HEK293T (cell line): ENCODE data around the gene CDC25C.

Experiments used
- CTCF ChIA-PET: fragments of 350-600 bp; formaldehyde crosslinking; extraction: SDS; loops from one replicate; lab custom pipeline; 2021; ENCODE audit warnings: antibody characterized with exemption, inconsistent platforms; lab: Yijun Ruan, JAX
- POLR2A ChIA-PET: fragments of 350-600 bp; formaldehyde crosslinking; extraction: SDS; loops from one replicate; lab custom pipeline; 2020; ENCODE audit warnings: antibody characterized with exemption, inconsistent platforms; lab: Yijun Ruan, JAX
- DNase-seq: peaks from one replicate; pipeline ENCODE4 v3.0.0; 2012; ENCODE audit warnings: mixed read lengths; ENCODE audit errors: extremely low spot score
- ARNT ChIP-seq: fragments of 450-650 bp; IDR thresholded peaks from 2 replicates; pipeline ENCODE4 v1.6.1; 2017; ENCODE audit warnings: mild to moderate bottlenecking
- BHLHE40 ChIP-seq: fragments of 450-650 bp; IDR thresholded peaks from 2 replicates; pipeline ENCODE4 v1.6.1; 2016; ENCODE audit warnings: mild to moderate bottlenecking, moderate library complexity, borderline replicate concordance
- CTBP1 ChIP-seq: fragments of 450-650 bp; IDR thresholded peaks from 2 replicates; pipeline ENCODE4 v1.6.1; 2016; ENCODE audit warnings: borderline replicate concordance
- ELF4 ChIP-seq: fragments of 450-650 bp; IDR thresholded peaks from 2 replicates; pipeline ENCODE4 v1.6.1; 2017; ENCODE audit warnings: antibody characterized with exemption
- FOXA1 ChIP-seq: fragments of 450-650 bp; IDR thresholded peaks from 2 replicates; pipeline ENCODE4 v1.6.1; 2016; ENCODE audit warnings: mild to moderate bottlenecking
- FOXK2 ChIP-seq: fragments of 450-650 bp; IDR thresholded peaks from 2 replicates; pipeline ENCODE4 v1.6.1; 2016; ENCODE audit warnings: mild to moderate bottlenecking
- FOXM1 ChIP-seq: fragments of 450-650 bp; IDR thresholded peaks from 2 replicates; pipeline ENCODE4 v1.6.1; 2017; ENCODE audit warnings: mild to moderate bottlenecking, borderline replicate concordance
- HDGF ChIP-seq: fragments of 450-650 bp; IDR thresholded peaks from 2 replicates; pipeline ENCODE4 v1.6.1; 2017; ENCODE audit warnings: antibody characterized with exemption, borderline replicate concordance
- L3MBTL2 ChIP-seq: fragments of 450-650 bp; conservative IDR thresholded peaks from 2 replicates; pipeline ENCODE4 v1.6.1; 2016; ENCODE audit warnings: mild to moderate bottlenecking
- LEF1 ChIP-seq: fragments of 450-650 bp; IDR thresholded peaks from 2 replicates; pipeline ENCODE4 v1.6.1; 2017; ENCODE audit warnings: mild to moderate bottlenecking, borderline replicate concordance
- NFRKB ChIP-seq: fragments of 450-650 bp; IDR thresholded peaks from 2 replicates; pipeline ENCODE4 v1.6.1; 2016; ENCODE audit warnings: mild to moderate bottlenecking, moderate library complexity
- SP1 ChIP-seq: fragments of 450-650 bp; IDR thresholded peaks from 2 replicates; pipeline ENCODE4 v1.6.1; 2017
- SUZ12 ChIP-seq: fragments of 450-650 bp; IDR thresholded peaks from 2 replicates; pipeline ENCODE4 v1.6.1; 2016; ENCODE audit warnings: mild to moderate bottlenecking
- TARDBP ChIP-seq: fragments of 450-650 bp; IDR thresholded peaks from 2 replicates; pipeline ENCODE4 v1.6.1; 2016
- ZNF384 ChIP-seq: fragments of 450-650 bp; IDR thresholded peaks from 2 replicates; pipeline ENCODE4 v1.6.1; 2016
- TF ChIP-seq, protein P1 (sequence below): fragments of 450-650 bp; IDR thresholded peaks from 2 replicates; pipeline ENCODE4 v1.6.1; 2016

The CDC25C gene

DNA sequence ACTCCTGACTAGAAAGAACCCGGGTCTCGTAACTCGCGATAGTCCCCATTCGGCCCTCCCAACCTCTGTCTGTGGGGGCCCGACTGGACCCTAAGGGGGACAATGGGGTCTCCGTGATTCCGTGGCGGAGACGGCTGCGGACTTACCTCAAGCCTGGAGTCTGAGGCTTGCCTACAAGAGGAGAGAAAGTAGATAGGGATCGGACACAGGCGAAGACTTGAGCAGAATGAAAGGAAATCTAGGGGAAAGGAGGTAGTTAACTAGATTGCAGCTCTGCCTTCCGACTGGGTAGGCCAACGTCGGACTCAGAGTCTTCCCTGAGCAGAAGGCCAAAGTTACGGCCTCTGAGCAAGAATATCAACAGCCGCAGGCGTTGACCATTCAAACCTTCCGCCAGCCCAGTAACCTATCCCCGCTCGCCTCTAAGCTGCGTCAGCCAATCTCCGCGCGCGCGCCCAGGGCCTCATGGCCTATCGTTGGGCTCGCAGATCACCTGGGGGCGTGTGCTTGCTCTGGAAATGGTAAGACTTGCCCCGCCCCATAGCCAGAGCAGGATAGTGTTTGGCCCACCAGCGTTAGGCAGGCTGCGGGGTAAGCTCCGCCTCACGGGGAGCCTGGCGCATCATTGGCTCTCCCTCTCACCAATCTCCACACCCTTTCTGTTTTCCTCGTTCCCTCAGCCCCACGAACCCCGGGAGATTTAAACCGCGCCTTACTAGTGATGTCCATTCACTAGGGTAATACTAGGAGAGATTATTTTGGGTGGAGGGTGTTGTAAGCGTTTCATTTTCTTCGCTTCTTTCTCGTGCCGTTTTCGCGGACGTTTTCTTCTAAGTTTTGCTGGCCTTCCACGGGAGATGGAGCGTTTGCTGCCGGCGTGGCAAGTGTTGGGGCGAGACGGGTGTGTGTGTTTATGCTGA lies at the start of gene CDC25C:
Gene CDC25C (minus strand): TSS at position 356 of the 920 bp plus-strand sequence. CDS start 624 bp downstream, outside the sequence.
- TF ChIP-seq TARDBP (peak; percentile 80), SUZ12 (no peak), FOXM1 (peak; percentile 95), L3MBTL2 (peak; percentile 76), HDGF (no peak), ARNT (no peak)
- TF ChIP-seq, protein P1, sequence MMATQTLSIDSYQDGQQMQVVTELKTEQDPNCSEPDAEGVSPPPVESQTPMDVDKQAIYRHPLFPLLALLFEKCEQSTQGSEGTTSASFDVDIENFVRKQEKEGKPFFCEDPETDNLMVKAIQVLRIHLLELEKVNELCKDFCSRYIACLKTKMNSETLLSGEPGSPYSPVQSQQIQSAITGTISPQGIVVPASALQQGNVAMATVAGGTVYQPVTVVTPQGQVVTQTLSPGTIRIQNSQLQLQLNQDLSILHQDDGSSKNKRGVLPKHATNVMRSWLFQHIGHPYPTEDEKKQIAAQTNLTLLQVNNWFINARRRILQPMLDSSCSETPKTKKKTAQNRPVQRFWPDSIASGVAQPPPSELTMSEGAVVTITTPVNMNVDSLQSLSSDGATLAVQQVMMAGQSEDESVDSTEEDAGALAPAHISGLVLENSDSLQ, result no peak
- POLR2A ChIA-PET, result interaction anchor here (0.7 to 3.5 kb wide), 31 partner anchors 8 to 443 kb away, joined by 3 to 51 read pairs (median 4); partner anchors contain the start of genes CDC23, KDM3B and KIF20A
- CTCF ChIA-PET, result interaction anchor here (0.6 to 2.6 kb wide), 4 partner anchors 21 to 1091 kb away, joined by 3 to 22 read pairs (median 3); partner anchors contain the start of gene KDM3B
- peak; percentile 94 for DNase-seq

DNA sequence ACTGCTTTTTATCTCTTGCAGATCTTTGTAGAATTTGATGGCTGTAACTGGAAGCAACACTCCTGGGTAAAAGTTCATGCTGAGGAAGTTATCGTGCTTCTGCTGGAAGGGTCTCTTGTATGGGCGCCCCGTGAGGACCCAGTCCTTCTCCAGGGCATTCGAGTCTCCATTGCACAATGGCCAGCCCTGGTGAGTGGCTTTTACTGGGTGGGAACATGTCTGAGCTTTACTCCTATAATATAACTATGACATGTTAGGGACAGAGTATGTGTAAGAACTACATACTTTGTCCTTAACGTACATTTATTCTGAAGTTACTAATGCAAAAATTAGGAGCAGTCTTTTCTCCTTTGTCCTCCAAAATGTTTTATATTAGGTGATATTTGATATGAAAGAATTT lies 41.0 kb upstream of the CDC25C start:
- POLR2A ChIA-PET, result interaction anchor here (1.9 kb wide), 1 partner anchor 20 kb away, joined by 9 read pairs; the partner anchor contains the start of gene KDM3B
- CTCF ChIA-PET, result interaction anchor here (7.7 kb wide), 1 partner anchor 20 kb away, joined by 55 read pairs; the partner anchor contains the start of gene KDM3B
- TF ChIP-seq FOXK2 (no peak), ARNT (no peak), NFRKB (no peak), TARDBP (no peak), CTBP1 (no peak), SP1 (no peak)
- no peak for DNase-seq

GRCh38 chr5:138372225-138372624 lies 40.6 kb upstream of the CDC25C start:
- no peak for TF ChIP-seq FOXK2
- no peak for TF ChIP-seq BHLHE40
- no peak for TF ChIP-seq FOXA1
- no peak for TF ChIP-seq FOXM1
- TF ChIP-seq ZNF384, result no peak
- TF ChIP-seq, protein P1, result no peak
- no peak for TF ChIP-seq SUZ12
- no peak for TF ChIP-seq NFRKB
- TF ChIP-seq ELF4, result no peak
- TF ChIP-seq SP1, result no peak
- TF ChIP-seq HDGF, result no peak
- no peak for TF ChIP-seq LEF1
- TF ChIP-seq ARNT, result no peak
- no peak for TF ChIP-seq TARDBP
- TF ChIP-seq L3MBTL2, result no peak
- no peak for TF ChIP-seq CTBP1
- CTCF ChIA-PET, result interaction anchor here (7.7 kb wide), 1 partner anchor 19 kb away, joined by 55 read pairs; the partner anchor contains the start of gene KDM3B
- POLR2A ChIA-PET, result interaction anchor here (1.9 kb wide), 1 partner anchor 19 kb away, joined by 9 read pairs; the partner anchor contains the start of gene KDM3B
- DNase-seq, result no peak

DNA sequence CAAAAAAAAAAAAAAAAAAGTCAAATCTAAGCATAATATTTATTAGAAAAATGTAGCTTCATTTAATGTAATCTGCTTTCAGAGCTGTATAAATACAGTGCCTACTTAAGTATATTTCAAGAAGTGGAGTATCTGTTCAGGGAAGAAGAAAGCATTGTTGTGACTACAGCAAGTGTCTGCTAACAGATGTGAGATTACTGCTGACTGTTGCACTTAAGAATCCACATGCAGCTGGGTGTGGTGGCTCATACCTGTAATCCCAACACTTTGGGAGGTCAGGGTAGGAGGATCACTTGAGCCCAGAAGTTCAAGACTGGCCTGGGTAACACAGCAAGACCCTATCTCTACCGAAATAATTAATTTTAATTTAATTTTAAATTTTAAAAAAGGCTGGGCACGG lies 39.9 kb upstream of the CDC25C start:
- POLR2A ChIA-PET, result interaction anchor here (1.0 to 1.9 kb wide), 3 partner anchors 18 to 172 kb away, joined by 3 to 9 read pairs (median 4); partner anchors contain the start of genes ETF1 and KDM3B
- TF ChIP-seq HDGF (no peak), BHLHE40 (no peak), FOXM1 (no peak), CTBP1 (no peak), TARDBP (no peak), L3MBTL2 (no peak), SP1 (no peak), FOXA1 (no peak), FOXK2 (no peak), ARNT (no peak), ELF4 (no peak), LEF1 (no peak), NFRKB (no peak)
- TF ChIP-seq, protein P1, result no peak
- CTCF ChIA-PET, result interaction anchor here (0.6 to 7.7 kb wide), 2 partner anchors 18 to 936 kb away, joined by 4 to 55 read pairs; partner anchors contain the start of gene KDM3B
- DNase-seq, result no peak

- TF ChIP-seq CTBP1 (no peak), FOXK2 (no peak), BHLHE40 (no peak), NFRKB (no peak), SUZ12 (no peak), TARDBP (no peak), ARNT (no peak), ELF4 (no peak), LEF1 (no peak), SP1 (no peak), L3MBTL2 (no peak), ZNF384 (no peak), FOXM1 (no peak), FOXA1 (no peak), HDGF (no peak)
- TF ChIP-seq, protein P1, result no peak
- no peak for DNase-seq
- CTCF ChIA-PET, result interaction anchor here (7.7 kb wide), 1 partner anchor 17 kb away, joined by 55 read pairs; the partner anchor contains the start of gene KDM3B
- POLR2A ChIA-PET, result interaction anchor here (1.0 kb wide), 2 partner anchors 17 to 173 kb away, joined by 3 to 4 read pairs; partner anchors contain the start of genes ETF1 and KDM3B
These were observed 38.9 kb upstream of the CDC25C start for GRCh38 chr5:138370537-138370936.
